C4-2B (cell line): Measurements from ENCODE around the gene CEP164.
"Not testable (repeated sequence)": the region's sequence is repeated elsewhere in the genome, so short reads cannot be mapped to it uniquely, and the experiment has no call there.

Source experiments
- H3K27ac ChIP-seq: fragments of 450-650 bp; 2 replicates; pipeline ENCODE4 v1.5.1; 2017
- ZFX ChIP-seq: fragments of 450-650 bp; IDR thresholded peaks from 2 replicates; pipeline ENCODE4 v1.6.1; 2017
- TF ChIP-seq, protein P1 (sequence below): fragments of 450-650 bp; conservative IDR thresholded peaks from 2 replicates; pipeline ENCODE4 v1.5.1; 2017; ENCODE audit warnings: mild to moderate bottlenecking

Gene CEP164

DNA sequence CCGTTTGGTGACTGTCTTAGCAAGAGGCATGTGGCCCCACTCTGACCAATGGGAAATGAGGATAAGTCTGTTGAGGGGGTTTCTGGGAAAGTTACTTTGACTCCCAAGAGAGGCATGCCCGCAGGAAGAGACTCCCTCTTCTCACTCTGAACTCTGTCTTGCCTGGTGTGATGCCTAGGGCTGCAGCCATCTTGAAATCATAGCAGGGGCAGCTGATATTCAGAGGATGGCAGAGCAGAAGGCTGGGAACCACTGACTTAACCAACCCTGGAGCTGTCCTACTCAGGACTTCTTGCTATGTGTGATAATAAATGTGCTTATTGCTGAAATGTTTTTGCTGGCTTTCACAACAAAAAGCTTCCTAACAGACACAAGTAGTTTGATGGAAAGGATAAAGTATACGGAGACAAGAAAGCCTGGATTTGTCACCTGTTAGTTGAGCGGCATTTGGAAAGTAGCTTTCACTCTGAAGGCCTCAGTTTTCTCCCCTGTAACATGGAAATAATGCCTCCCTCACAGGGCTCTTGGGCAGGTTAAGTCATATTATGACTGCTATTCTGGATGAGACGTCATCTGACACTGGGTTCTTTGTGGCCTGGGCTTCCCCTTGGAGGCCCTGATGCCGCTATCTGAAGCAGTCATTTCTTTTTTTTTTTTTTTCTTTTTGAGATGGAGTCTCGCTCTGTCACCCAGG lies 128.5 kb downstream of the CEP164 start:
- TF ChIP-seq, protein P1, sequence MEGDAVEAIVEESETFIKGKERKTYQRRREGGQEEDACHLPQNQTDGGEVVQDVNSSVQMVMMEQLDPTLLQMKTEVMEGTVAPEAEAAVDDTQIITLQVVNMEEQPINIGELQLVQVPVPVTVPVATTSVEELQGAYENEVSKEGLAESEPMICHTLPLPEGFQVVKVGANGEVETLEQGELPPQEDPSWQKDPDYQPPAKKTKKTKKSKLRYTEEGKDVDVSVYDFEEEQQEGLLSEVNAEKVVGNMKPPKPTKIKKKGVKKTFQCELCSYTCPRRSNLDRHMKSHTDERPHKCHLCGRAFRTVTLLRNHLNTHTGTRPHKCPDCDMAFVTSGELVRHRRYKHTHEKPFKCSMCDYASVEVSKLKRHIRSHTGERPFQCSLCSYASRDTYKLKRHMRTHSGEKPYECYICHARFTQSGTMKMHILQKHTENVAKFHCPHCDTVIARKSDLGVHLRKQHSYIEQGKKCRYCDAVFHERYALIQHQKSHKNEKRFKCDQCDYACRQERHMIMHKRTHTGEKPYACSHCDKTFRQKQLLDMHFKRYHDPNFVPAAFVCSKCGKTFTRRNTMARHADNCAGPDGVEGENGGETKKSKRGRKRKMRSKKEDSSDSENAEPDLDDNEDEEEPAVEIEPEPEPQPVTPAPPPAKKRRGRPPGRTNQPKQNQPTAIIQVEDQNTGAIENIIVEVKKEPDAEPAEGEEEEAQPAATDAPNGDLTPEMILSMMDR, result no peak
- TF ChIP-seq ZFX, result no peak
- no peak overlapping the region for H3K27ac ChIP-seq

DNA sequence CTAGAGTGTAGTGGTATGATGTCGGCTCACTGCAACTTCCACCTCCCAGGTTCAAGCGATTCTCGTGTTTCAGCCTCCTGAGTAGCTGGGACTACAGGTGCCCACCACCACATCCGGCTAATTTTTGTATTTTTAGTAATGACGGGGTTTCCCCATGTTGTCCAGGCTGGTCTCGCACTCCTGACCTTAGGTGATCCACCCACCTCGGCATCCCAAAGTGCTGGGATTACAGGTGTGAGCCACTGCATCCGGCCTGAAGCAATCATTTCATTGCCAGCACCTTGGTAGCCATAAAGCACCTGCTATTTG lies 129.0 kb downstream of the CEP164 start:
- H3K27ac ChIP-seq, result not testable (repeated sequence)

DNA sequence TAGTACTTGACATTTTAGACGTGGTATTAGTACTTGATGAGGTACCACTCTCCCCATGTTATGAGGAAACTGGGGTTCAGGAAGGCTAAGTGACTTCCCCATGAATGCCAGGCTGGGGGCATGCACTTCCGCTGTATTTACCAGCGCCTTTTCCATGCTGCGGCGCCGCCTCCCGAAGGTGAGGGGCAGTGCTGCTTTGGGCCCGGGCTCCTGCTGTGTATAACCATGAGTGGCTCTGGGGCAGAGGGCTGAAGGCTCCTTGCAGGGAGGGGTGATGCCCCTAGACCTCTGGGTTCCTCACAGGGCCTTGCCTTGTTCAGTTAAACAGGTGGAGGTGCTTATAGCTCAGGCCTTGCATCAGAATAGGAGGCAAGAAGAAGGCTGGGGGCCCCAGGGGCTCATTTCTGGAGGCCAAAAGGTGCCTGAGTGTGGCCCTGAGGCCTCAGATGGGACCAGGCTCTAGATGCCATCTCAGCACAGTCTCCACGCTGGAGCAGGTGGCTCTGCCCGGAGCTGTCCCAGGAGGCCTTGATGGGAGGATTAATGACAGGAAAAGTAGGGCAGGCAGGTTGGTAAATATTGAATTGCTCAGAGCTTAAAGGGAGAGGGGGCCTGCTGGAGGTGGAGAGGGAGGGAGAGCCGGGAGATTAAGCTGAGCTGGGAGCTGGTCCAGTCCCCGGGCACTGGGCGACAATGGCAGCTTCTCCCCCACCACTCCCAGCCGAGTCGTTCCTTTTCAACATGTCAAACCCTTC lies 129.6 kb downstream of the CEP164 start:
- no peak for TF ChIP-seq ZFX
- TF ChIP-seq, protein P1, result no peak
- H3K27ac ChIP-seq, result no peak overlapping the region

DNA sequence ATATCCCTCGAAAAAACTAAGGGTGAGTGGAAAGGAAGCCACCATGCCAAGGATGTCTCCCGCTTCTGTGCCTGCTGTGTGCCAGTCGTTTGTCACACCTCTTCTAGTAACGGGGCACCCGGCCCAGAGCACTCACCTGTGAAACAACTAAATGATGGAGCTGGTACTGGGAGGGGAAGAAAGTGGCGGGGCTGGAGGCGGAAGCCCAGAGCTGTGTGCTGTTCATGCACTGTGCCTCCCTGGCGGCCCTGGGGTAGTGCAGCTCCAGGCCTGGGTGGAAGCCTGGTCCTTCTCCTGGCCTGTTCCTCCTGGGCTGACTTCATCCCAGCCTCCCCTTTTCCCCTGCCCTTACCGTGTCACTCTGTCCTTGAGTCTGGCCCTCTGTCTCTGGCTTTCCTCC lies 130.2 kb downstream of the CEP164 start:
- H3K27ac ChIP-seq, result no peak overlapping the region
- TF ChIP-seq ZFX, result no peak
- TF ChIP-seq, protein P1, result no peak

GRCh38 chr11:117458275-117459122 lies 130.8 kb downstream of the CEP164 start:
- no peak overlapping the region for H3K27ac ChIP-seq
- TF ChIP-seq, protein P1, result no peak
- no peak for TF ChIP-seq ZFX

- H3K27ac ChIP-seq, result no peak overlapping the region
- TF ChIP-seq, protein P1, result no peak
- no peak for TF ChIP-seq ZFX
Observed at GRCh38 chr11:117459123-117459978, 131.7 kb downstream of the CEP164 start.

DNA sequence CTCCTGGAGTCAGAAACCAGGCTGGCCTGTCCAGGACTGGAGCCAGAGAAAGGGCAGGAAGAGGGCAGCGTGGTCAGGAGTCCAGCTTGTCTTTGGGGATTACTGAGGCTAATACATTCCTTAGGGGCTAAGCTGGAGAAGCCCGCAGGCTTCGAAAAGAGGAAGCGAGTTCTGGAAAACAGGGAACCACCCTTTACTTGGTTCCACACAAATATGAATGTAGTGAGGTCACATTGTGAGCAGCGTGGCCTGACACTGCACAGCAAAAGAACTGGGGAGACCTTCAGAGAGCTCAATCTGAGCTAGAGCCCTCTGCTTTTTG lies 132.3 kb downstream of the CEP164 start:
- no peak for TF ChIP-seq ZFX
- TF ChIP-seq, protein P1, result no peak
- H3K27ac ChIP-seq, result no peak overlapping the region
